GM18870 (cell line): ENCODE results near the gene MYG1.

Experiments used
- ATAC-seq: cut with Tn5 transposase; IDR thresholded peaks from one replicate; pipeline ENCODE4 v1.9.1; 2021; ENCODE audit warnings: moderate library complexity; ENCODE audit not compliant: unreplicated experiment

Gene MYG1

DNA sequence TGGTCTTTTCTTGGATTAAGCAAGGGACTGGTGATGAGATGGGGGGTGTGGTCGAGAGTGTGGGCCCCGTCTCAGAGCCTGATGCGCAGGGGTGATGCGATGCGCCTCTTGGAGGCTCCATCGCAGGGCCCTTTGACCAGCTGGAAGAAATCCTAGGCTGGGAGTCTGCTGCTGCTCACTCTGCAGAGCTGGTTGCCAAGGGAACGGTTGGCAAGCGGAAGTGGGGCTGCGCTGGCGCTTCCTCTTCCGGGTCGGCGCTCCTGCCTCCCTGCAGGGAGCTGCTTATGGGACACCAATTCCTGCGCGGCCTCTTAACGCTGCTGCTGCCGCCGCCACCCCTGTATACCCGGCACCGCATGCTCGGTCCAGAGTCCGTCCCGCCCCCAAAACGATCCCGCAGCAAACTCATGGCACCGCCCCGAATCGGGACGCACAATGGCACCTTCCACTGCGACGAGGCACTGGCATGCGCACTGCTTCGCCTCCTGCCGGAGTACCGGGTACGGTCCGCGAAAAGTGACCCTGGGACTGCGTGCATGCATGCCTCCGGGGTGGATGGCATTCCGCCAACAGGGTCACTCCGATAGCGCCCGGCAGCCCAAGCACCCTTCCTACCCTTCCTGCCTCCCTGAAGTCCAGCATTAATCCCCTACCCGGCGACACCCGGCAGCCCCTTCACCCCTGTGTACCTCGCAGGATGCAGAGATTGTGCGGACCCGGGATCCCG is at the start of gene MYG1:
TSS of gene MYG1 (plus strand) at position 242 of the 727 bp plus-strand sequence. CDS start at position 285, 43 bp downstream.
- peak; percentile 64 for ATAC-seq

DNA sequence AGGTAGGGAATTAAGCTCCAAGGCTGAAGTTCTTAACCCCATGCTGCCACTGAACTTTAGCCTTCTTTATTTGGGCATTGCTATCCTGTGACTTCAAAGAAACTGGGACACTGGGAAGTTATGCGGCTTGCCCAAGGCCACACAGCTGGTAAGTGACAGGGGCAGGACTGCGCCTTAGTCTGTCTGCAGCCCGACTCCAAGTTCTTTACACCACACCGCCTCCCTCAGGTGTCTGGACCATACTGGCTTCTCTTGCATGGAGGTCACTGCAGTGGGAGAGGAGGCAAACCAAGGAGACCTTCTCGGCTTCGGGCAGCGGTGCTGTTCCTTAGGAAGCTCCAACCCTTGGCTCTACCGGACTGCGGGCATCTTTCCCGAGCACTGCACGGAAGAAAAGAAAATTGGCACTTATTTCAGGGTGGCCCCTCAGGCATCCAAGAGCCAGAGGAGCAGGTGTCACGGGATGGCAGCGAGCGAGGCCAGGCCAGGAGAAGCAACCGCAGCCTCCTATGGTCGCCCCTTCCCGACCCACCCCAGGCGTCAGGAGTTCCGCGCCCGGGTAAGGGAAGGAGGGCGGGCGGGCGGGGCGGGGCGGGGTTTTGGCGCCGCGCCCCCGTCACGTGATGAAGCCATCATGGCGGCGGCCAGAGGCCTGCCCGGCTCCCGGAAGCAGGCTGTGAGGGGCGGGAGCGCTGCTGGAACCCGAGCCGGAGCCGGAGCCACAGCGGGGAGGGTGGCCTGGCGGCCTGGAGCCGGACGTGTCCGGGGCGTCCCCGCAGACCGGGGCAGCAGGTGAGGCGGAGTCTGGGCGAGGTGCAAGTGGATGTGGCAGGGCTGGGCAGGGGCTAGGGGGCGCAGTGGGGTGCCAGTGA is 47.8 kb upstream of the MYG1 start:
- ATAC-seq, result no peak

DNA sequence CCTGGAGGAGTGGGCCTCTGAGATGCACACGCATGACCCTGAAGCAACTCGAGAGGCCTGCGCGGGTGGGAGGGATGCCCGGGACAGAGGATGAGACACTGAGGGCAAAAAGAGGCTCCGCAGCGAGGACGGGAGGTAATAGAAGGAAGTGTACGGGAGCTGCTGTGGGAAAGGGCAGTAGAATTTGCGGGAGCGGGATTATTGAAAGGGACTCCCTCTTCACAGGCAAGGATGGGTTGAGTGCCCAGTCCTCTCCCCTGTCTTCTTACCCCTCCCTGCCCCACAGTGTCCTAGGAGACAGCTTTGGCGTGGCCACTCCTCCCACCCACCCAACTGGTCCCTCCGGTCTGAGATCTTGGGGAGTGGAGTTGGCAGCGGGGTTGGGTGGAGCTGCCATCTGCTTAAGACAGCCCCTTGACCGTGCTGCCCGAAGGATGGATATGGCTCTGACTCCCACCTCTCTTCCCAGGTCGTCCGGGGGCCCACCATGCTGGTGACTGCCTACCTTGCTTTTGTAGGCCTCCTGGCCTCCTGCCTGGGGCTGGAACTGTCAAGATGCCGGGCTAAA is 47.1 kb upstream of the MYG1 start:
- ATAC-seq, result no peak

DNA sequence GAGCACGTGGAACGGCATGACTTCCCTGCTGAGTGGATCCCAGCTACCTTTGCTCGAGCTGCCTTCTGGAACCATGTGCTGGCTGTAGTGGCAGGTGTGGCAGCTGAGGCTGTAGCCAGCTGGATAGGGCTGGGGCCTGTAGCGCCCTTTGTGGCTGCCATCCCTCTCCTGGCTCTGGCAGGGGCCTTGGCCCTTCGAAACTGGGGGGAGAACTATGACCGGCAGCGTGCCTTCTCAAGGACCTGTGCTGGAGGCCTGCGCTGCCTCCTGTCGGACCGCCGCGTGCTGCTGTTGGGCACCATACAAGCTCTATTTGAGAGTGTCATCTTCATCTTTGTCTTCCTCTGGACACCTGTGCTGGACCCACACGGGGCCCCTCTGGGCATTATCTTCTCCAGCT is 46.2 kb upstream of the MYG1 start:
- no peak for ATAC-seq

DNA sequence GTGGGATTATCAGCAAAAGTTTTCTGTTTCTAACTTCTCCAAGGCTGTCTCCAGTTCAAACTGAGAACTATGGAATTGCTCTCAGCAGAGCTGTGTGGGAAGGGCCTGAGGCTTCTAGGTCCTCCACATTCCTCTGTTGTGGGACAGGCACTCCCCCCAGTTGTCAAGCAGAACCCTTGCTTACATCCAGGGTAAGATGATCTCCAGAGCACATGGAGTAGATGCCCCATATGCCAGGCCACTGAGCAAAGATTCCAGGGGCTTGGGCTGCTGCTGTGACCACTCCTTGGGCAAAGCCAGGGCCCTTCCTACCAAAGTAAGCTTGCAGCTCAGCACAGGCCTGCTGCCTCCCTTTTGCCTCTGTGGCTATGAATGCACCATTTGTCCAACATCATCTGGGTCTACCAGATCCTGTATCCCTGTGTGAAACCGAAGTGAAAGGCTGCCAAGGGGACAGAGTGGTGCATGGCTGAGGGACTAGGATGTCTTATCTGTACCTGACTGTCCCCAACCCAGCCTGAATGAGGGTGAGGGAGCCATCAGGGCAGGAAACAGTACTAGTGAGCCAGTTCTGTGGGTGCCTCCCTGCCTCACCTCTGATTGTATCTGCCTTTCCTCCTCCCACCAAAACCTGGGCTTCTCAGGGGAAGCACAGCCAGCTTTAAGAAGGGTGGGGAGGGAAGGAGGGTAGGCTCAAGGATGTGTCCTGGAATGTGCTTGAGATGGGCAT is 44.5 kb upstream of the MYG1 start:
- no peak for ATAC-seq

GRCh38 chr12:53255996-53256395 is 43.5 kb upstream of the MYG1 start:
- no peak for ATAC-seq

GRCh38 chr12:53258541-53259539 is 40.7 kb upstream of the MYG1 start:
- no peak for ATAC-seq

- no peak for ATAC-seq
Observed at GRCh38 chr12:53259891-53260290, 39.6 kb upstream of the MYG1 start.

DNA sequence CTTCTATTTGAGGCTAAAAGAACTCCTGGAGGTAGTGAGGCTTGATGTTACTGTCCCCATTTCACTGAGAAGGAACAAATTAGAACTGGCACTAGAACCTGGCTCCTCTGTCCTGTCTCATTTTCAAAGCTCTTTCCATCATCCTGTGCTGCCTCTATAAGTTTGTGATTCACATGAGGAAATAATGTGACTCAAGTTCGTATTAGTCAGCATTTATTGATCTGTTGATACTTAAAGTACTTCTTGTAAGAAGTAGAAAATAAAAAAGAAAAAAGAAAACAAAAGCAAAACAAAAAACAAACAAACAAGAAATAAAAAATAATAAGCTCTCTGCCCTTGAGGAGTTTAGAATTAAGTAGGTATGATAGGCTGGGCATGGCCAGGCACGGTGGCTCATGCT is 33.7 kb upstream of the MYG1 start:
- no peak for ATAC-seq

- ATAC-seq, result peak; percentile 11
Observed at GRCh38 chr12:53267306-53267998, 32.0 kb upstream of the MYG1 start.

DNA sequence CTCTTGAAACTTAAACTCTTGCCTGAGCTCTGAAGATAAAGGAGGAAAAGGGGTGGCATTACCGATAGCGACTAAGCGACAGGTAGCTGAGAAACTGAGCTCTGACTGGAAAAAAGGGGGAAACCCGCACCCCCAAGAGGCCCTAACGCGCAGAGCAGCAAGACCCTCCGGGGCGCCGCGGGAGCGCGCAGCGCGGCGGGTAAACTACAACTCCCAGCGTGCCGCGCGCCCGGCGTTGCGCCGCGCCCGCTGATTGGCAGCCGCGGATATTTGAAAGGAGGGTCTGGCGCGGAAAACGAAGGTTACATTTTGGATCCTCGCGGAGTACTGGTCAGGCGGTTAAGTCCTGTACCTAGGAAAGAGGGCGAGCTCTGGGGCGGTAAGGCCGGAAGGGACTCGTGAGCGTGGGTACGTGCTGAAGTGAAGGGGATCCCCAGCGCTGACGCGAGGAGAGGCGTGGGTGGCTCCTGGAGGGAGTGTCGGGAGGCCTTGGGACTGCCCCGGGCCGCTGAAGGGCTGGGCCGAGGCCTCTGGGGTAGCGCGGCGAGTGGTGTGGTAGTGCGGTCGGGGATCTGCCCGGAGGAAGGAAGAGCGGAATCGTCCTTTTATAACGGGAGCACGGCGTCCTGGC is 31.4 kb upstream of the MYG1 start, which contains the start of gene ESPL1:
TSS of gene ESPL1 (plus strand) at position 301 of the 631 bp plus-strand sequence. CDS start 468 bp downstream, outside the sequence.
- ATAC-seq, result peak; percentile 58

- ATAC-seq, result no peak
Observed at GRCh38 chr12:53268630-53269562, 30.6 kb upstream of the MYG1 start.

DNA sequence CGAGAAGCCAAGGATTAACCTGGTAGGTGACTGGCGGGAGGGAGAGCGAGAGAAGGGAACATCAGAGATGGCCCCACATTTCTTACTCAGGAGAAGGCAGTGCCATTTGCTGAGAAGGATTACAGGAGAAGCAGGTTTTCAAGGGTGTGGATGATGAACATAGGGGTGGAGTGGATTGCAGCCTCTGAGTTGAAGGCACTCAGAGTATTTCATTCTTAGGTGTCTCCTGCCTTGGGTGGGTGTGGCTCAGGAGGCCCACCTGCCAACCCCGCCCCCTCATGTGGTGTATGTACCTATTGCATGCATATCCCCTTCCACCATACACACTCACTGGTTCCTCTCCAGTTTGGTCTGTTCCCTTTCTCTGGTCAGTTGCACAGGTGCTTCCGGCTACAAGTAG is 25.1 kb upstream of the MYG1 start:
- ATAC-seq, result no peak

DNA sequence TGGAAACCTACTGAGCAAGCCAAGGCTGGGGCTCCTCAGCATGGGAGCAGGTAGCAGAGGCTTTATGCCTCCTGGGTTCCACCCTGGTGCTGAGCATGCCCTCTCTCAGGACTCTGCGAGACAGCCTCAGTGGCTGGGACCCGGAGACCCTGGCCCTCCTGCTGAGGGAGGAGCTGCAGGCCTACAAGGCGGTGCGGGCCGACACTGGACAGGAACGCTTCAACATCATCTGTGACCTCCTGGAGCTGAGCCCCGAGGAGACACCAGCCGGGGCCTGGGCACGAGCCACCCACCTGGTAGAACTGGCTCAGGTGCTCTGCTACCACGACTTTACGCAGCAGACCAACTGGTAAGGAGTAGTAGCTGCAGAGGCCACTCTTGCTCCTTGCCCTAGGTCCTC is 23.0 kb upstream of the MYG1 start:
- ATAC-seq, result no peak

- no peak for ATAC-seq
Observed at GRCh38 chr12:53277981-53278380, 21.5 kb upstream of the MYG1 start.

DNA sequence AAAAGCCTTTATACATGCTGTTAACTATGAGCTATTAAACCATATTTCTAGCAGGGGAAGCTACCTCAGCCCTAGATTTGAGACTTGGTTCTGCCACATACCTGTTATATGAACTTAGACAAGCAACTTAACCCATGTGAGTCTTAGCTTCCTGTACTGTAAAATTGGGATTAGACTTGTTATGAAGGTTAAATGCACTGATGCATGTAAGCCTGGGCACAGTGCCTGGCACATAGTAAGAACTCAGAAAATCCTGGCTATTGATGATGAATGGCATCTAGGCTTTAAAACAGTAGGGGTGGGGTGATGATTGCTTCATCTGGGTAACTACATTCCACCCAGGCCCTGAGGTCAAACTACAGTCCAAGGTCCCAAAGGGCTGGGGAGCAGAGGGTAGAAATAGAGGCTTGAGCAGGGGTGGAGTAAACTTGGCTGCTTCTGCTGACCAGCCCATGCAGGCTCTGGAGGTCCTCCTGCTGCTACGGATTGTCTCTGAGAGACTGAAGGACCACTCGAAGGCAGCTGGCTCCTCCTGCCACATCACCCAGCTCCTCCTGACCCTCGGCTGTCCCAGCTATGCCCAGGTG is 20.1 kb upstream of the MYG1 start:
- ATAC-seq, result no peak

- no peak for ATAC-seq
Observed at GRCh38 chr12:53279888-53280498, 19.5 kb upstream of the MYG1 start.
